GM12874 (cell line): Measurements from ENCODE around the gene KCNK7.

Source experiments
- CTCF ChIP-seq: IDR thresholded peaks from 2 replicates; pipeline ENCODE4 v1.5.1; 2011; ENCODE audit warnings: low read depth, mild to moderate bottlenecking, control low read depth, low read length, moderate library complexity; ENCODE audit not compliant: insufficient read depth

Gene KCNK7

DNA sequence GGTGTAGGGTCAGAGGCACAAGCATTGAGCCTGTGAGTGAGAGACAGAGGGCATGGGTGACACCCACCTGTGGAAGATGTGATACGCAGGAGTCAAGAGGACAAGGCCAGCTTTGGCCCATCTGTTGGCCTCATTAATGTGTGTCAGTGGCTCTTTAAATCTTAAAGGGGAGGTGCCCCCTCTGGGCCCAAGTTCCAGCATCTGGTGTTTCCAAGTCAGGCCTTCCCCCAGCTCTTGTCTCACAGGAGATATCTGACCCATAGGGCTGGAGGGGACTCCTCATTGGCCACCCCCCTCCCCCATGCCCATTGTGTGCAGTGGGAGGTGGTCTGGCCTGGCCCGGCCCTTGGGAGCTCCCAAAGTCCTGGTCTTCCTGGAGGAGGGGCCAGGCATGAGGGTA is 8.9 kb downstream of the KCNK7 start:
- no peak for TF ChIP-seq CTCF

GRCh38 chr11:65586247-65586630 is 9.4 kb downstream of the KCNK7 start:
- TF ChIP-seq CTCF: no peak

DNA sequence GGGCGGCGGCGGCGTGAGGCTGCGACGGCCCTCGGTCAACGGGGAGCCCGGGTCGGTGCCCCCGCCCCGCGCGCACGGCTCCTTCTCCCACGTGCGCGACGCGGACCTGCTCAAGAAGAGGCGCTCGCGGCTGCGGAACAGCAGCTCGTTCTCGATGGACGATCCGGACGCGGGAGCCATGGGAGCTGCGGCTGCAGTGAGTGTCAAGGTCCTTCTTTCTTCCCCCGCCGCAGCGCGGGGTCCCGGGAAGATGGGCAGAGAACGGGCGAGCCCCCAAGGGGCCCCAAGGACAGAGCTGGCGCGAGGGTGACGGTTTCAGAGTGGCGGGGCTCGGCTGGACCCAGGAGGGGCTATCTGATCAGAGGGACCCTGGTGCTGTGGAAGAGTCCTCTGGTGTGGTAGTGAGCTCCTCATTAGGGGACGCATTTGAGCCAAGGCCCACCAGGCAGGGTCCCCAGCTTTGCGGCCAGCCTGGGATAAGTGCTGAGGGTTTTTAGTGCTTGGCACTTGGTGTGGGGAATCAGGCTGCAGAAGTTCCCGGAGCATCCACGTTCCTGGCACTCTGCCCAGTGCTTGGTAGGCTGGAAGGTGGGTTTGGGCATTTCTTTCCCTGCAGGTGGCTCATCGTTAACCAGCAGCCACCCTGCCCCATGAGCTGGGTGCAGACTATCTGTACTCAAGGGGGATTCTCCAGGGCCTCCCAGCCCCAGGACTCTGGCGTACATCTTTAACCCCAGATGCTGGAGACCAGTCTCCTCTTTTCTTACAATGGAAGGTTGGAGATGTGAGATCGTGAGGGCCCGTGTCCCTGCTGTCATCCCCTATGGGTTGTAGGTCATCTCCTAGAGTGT is 10.0 kb downstream of the KCNK7 start:
- no peak for TF ChIP-seq CTCF

GRCh38 chr11:65584723-65585171 is 10.9 kb downstream of the KCNK7 start:
- no peak for TF ChIP-seq CTCF

- no peak for TF ChIP-seq CTCF
These were observed 11.5 kb downstream of the KCNK7 start for GRCh38 chr11:65584106-65584505.

DNA sequence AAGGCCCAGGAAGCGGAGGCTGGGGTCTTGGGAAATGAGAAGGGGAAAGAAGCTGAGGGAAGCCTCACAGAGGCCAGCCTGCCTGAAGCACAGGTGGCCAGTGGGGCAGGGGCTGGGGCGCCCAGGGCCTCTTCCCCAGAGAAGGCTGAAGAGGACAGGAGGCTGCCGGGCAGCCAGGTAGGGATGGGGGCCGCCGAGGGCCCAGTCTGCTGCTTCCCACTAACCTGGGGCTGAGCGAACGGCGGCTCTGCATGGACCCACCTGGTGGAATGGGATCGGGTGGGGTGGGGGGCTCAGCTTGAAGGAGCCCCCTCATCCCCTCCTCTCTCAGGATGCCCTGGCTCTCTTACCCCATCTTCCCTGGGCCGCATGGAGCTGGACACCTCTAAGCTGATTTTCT is 12.0 kb downstream of the KCNK7 start:
- no peak for TF ChIP-seq CTCF

DNA sequence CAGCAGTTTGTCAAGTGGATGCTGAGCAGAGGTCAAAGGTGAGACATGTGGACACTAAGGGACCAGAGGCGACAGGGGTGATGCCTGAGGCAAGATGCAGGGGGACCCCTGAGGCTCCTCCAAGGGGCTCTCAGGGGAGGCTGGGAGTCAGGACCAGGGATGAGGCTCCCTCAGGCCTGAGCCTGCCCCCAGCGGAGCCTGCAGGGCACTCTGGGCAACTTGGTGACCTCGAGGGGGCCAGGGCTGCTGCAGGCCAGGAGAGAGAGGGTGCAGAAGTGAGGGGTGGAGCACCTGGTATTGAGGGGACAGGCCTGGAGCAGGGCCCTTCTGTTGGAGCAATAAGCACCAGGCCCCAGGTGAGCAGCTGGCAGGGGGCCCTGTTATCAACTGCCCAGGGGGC is 13.7 kb downstream of the KCNK7 start:
- no peak for TF ChIP-seq CTCF
